IMR-90 (cell line): ENCODE measurements around the gene NEUROD2.

Source experiments
- CEBPB ChIP-seq: IDR thresholded peaks from 2 replicates; pipeline ENCODE4 v1.6.1; 2012; ENCODE audit warnings: low read depth, low read length, improper control_type of control experiment
- POLR2A ChIP-seq: IDR thresholded peaks from 2 replicates; pipeline ENCODE4 v1.6.1; 2012; ENCODE audit warnings: mild to moderate bottlenecking, low read depth, low read length
- RAD21 ChIP-seq: IDR thresholded peaks from 2 replicates; pipeline ENCODE4 v1.6.1; 2012; ENCODE audit warnings: low read length, improper control_type of control experiment
- RCOR1 ChIP-seq: IDR thresholded peaks from 2 replicates; pipeline ENCODE4 v1.6.1; 2012; ENCODE audit warnings: mild to moderate bottlenecking, low read length, improper control_type of control experiment; ENCODE audit not compliant: insufficient replicate concordance
- RFX5 ChIP-seq: IDR thresholded peaks from 2 replicates; pipeline ENCODE4 v1.8.0; 2012; ENCODE audit warnings: low read depth, mild to moderate bottlenecking, low read length, moderate library complexity
- TF ChIP-seq, protein P1 (sequence below): conservative IDR thresholded peaks from 2 replicates; pipeline ENCODE4 v1.5.1; 2012; ENCODE audit warnings: mild to moderate bottlenecking, low read depth, low read length, improper control_type of control experiment
- TF ChIP-seq, protein P2 (sequence below): fragments of 150-350 bp; IDR thresholded peaks from 2 replicates; pipeline ENCODE4 v1.6.1; 2017; ENCODE audit warnings: mild to moderate bottlenecking, antibody characterized with exemption, low read length, low read depth

DNA sequence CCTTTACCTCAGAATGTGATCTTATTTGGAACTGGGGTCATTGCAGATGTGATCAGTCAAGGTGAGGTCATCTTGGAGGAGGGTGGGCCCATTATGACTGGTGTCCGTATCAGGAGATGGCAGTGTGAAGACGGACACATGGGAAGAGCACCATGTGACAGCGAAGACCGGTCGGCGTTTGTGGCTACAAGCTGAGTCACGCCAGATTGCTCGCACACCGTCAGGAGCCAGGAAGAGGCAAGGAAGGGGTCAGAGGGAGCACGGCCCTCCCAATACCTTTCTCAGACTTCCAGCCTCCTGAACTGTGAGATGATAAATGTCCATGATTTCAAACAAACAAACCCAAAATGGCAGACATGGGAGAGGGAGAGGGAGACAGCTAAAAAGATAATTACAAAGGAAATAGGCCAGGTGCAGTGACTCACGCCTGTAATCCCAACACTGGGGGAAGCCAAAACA, 42.4 kb upstream of the NEUROD2 start:
- TF ChIP-seq, protein P1, sequence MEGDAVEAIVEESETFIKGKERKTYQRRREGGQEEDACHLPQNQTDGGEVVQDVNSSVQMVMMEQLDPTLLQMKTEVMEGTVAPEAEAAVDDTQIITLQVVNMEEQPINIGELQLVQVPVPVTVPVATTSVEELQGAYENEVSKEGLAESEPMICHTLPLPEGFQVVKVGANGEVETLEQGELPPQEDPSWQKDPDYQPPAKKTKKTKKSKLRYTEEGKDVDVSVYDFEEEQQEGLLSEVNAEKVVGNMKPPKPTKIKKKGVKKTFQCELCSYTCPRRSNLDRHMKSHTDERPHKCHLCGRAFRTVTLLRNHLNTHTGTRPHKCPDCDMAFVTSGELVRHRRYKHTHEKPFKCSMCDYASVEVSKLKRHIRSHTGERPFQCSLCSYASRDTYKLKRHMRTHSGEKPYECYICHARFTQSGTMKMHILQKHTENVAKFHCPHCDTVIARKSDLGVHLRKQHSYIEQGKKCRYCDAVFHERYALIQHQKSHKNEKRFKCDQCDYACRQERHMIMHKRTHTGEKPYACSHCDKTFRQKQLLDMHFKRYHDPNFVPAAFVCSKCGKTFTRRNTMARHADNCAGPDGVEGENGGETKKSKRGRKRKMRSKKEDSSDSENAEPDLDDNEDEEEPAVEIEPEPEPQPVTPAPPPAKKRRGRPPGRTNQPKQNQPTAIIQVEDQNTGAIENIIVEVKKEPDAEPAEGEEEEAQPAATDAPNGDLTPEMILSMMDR, result no peak
- TF ChIP-seq RCOR1 (no peak), RFX5 (no peak), POLR2A (no peak), CEBPB (no peak), RAD21 (no peak)
- TF ChIP-seq, protein P2, sequence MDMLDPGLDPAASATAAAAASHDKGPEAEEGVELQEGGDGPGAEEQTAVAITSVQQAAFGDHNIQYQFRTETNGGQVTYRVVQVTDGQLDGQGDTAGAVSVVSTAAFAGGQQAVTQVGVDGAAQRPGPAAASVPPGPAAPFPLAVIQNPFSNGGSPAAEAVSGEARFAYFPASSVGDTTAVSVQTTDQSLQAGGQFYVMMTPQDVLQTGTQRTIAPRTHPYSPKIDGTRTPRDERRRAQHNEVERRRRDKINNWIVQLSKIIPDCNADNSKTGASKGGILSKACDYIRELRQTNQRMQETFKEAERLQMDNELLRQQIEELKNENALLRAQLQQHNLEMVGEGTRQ, result no peak
